GM12878 (cell line): ENCODE measurements around the gene ABHD14A. TPM values are rescaled to one million over a fixed set of nuclear protein-coding genes. Genes with fewer than 3 reads are reported as not detected.

Experiments
- ATAC-seq: fragments of 200-7000 bp; cut with Tn5 transposase; 3 replicates; pipeline ENCODE4 v1.9.1; 2020; ENCODE audit warnings: mild to moderate bottlenecking, moderate library complexity
- BruUV-seq: library from RNA; stranded (reverse); fragments of 400-500 nt; replicated peaks from 2 replicates; lab custom pipeline; 2021; lab: Mats Ljungman, UMichigan
- CTCF ChIA-PET: fragments of 300-600 bp; sonication (Branson Sonifier 250); formaldehyde crosslinking; extraction: SDS; loops from one replicate; lab custom pipeline; 2021; ENCODE audit warnings: inconsistent platforms; lab: Yijun Ruan, JAX
- POLR2A ChIA-PET: fragments of 350-600 bp; formaldehyde crosslinking; extraction: SDS; loops from one replicate; lab custom pipeline; 2021; ENCODE audit warnings: inconsistent platforms; lab: Charles Lee
- RAD21 ChIA-PET: fragments of 300-600 bp; sonication (Branson Sonifier 250); formaldehyde crosslinking; loops from one replicate; lab custom pipeline; 2023; ENCODE audit warnings: antibody characterized with exemption; ENCODE audit not compliant: unreplicated experiment; lab: Charles Lee
- SMC1A ChIA-PET: fragments of 300-600 bp; sonication (Branson Sonifier 250); formaldehyde crosslinking; loops from one replicate; lab custom pipeline; 2023; ENCODE audit not compliant: unreplicated experiment, uncharacterized antibody; lab: Charles Lee
- DNase-seq: peaks from one replicate; pipeline ENCODE4 v3.0.0-alpha.2; 2011; ENCODE audit warnings: low read depth, low spot score
- FAIRE-seq: peaks from 3 replicates; lab custom pipeline; 2011; peaks lifted over from hg19 to GRCh38; lab: Jason Lieb, UNC
- H2AFZ ChIP-seq: 2 replicates; pipeline ENCODE4 v1.6.0; 2011; ENCODE audit warnings: low read depth, low read length, control low read depth; ENCODE audit not compliant: control insufficient read depth
- H3K27ac ChIP-seq: 2 replicates; pipeline ENCODE4 v1.5.1; 2011; ENCODE audit warnings: control low read depth; ENCODE audit not compliant: control insufficient read depth, insufficient read depth
- H3K27me3 ChIP-seq, 2 experiments: replicated peaks in 1 of 2; 2 replicates each; pipeline versions ENCODE4 v1.6.0 to v1.6.1; 2011; ENCODE audit warnings: low read length in 1 of 2; ENCODE audit not compliant: control insufficient read depth in 2 of 2, insufficient read depth in 2 of 2
- H3K36me3 ChIP-seq, 2 experiments: 2 replicates each; pipeline ENCODE4 v1.5.1; 2011; ENCODE audit warnings: low read length in 1 of 2; ENCODE audit not compliant: control insufficient read depth in 2 of 2, insufficient read depth in 2 of 2
- H3K4me1 ChIP-seq: 2 replicates; pipeline ENCODE4 v1.6.1; 2011; ENCODE audit warnings: mild to moderate bottlenecking, low read length, moderate library complexity, mixed read lengths; ENCODE audit not compliant: control insufficient read depth, insufficient read depth
- H3K4me2 ChIP-seq: 2 replicates; pipeline ENCODE4 v1.6.0; 2011; ENCODE audit warnings: control low read depth; ENCODE audit not compliant: control insufficient read depth, insufficient read depth
- H3K4me3 ChIP-seq: fragments of 200-600 bp; sonication (generic); 2 replicates; pipeline ENCODE4 v1.5.1; 2016
- H3K79me2 ChIP-seq: 2 replicates; pipeline ENCODE4 v1.6.0; 2011; ENCODE audit warnings: low read length; ENCODE audit not compliant: control insufficient read depth, insufficient read depth
- H3K9ac ChIP-seq: 2 replicates; pipeline ENCODE4 v1.8.0; 2011; ENCODE audit warnings: low read length, control low read depth, mixed read lengths; ENCODE audit not compliant: control insufficient read depth, insufficient read depth
- H3K9me3 ChIP-seq: replicated peaks from 3 replicates; pipeline ENCODE4 v1.5.1; 2011; ENCODE audit warnings: mild to moderate bottlenecking, low read length; ENCODE audit not compliant: control insufficient read depth, insufficient read depth
- H4K20me1 ChIP-seq: 2 replicates; pipeline ENCODE4 v1.6.0; 2011; ENCODE audit not compliant: control insufficient read depth, insufficient read depth
- BACH1 ChIP-seq: fragments of 450-650 bp; IDR thresholded peaks from 2 replicates; pipeline ENCODE4 v1.6.1; 2017; ENCODE audit warnings: mild to moderate bottlenecking, borderline replicate concordance
- DPF2 ChIP-seq: fragments of 450-650 bp; IDR thresholded peaks from 2 replicates; pipeline ENCODE4 v1.6.1; 2017; ENCODE audit warnings: mild to moderate bottlenecking
- EP300 ChIP-seq, 2 experiments: fragments of 150-350 bp in 1 of 2; IDR thresholded peaks; 2 replicates each; pipeline ENCODE4 v1.6.1; 2011 to 2012; ENCODE audit warnings: low read depth in 2 of 2, low read length in 2 of 2, borderline replicate concordance in 1 of 2, improper control_type of control experiment in 1 of 2, inconsistent platforms in 1 of 2; ENCODE audit not compliant: control insufficient read depth in 1 of 2
- FOS ChIP-seq: IDR thresholded peaks from 3 replicates; pipeline ENCODE4 v1.6.1; 2011; ENCODE audit warnings: borderline replicate concordance; ENCODE audit not compliant: insufficient read length; ENCODE audit errors: extremely low read depth
- LARP7 ChIP-seq: fragments of 450-650 bp; IDR thresholded peaks from 2 replicates; pipeline ENCODE4 v1.6.1; 2017; ENCODE audit warnings: mild to moderate bottlenecking
- ZZZ3 ChIP-seq: IDR thresholded peaks from 2 replicates; pipeline ENCODE4 v1.6.1; 2011; ENCODE audit warnings: low read depth; ENCODE audit not compliant: control insufficient read depth, insufficient read length
- WGBS: methylation state at CpG from one replicate; pipeline ENCODE4 v1.1.6; 2016; ENCODE audit warnings: low lambda C conversion rate; ENCODE audit not compliant: insufficient replicate concordance, insufficient coverage; ENCODE audit errors: missing lambda C conversion rate; 5-methylcytosine and 5-hydroxymethylcytosine counted together
- in situ Hi-C: fragments of 300-500 bp; cut with MboI; formaldehyde crosslinking; loops from 9 replicates; pipeline ENCODE4 v1.14.3; 2018; ENCODE audit warnings: mixed read lengths
- intact Hi-C: fragments of 100-400 bp; cut with micrococcal nuclease; formaldehyde crosslinking; loops from one replicate; pipeline ENCODE4 v1.14.2; 2022; ENCODE audit not compliant: unreplicated experiment
- polyA plus RNA-seq, 11 experiments: library from polyadenylated mRNA; depleted of rRNA in 4 of 11; unstranded in 6 of 11; stranded (reverse) in 5 of 11; fragments of >200 nt; fragmentation: Nextera tagmentation in 4 of 11; fragmentation: Illumina TruSeq in 1 of 11; extraction: Ambion mirVana in 4 of 11; extraction: Trizol in 1 of 11; gene quantifications; 1 replicate in 1 of 11; 2 replicates in 10 of 11; pipeline versions ENCODE4 v1.2.1 to v1.2.3, GENCODE V29; 2011 to 2016; ENCODE audit warnings: inconsistent platforms in 2 of 11, missing spikeins in 2 of 11, low read depth in 1 of 11
- total RNA-seq, 4 experiments: library from RNA; depleted of rRNA in 3 of 4; stranded (reverse); fragments of >200 nt in 3 of 4; fragmentation: Illumina TruSeq in 1 of 4; extraction: Trizol in 1 of 4; gene quantifications; 2 replicates each; pipeline versions ENCODE4 v1.2.1 to v1.2.3, GENCODE V29; 2013 to 2021

ABHD14A gene
- total and polyA plus RNA-seq, 10 of the 15 experiments (the other 5 are each of a cell fraction or from before 2014, with no cell fraction given), result 1.2 to 27.0 (median 7.9) TPM

GRCh38 chr3:51940648-51941462 is 34.0 kb upstream of the ABHD14A start:
- H3K9me3 ChIP-seq, result no peaks in the 10 kb centered on the region
- TF ChIP-seq FOS, result no peak
- H3K36me3 ChIP-seq, result peaks cover 9 to 17% of the 10 kb centered on the region in 2 experiments; a peak in 3 of 4 replicates
- DNase-seq (no peak), FAIRE-seq (peak; percentile 23), ATAC-seq (no peak)
- ChIA-PET POLR2A (interaction anchor here (0.5 to 3.0 kb wide), 6 partner anchors 22 to 214 kb away, joined by 3 to 24 read pairs (median 6); partner anchors contain the start of genes ABHD14A, ABHD14B, ACY1 and RPL29), CTCF (interaction anchor here (0.6 to 4.8 kb wide), 20 partner anchors 14 to 555 kb away, joined by 3 to 79 read pairs (median 4); partner anchors contain the start of genes ABHD14A, ABHD14B, ACY1 and DUSP7), RAD21 (interaction anchor here (0.6 to 4.2 kb wide), 17 partner anchors 13 to 1380 kb away, joined by 3 to 34 read pairs (median 3); partner anchors contain the start of genes ABHD14A, ABHD14B, ACY1 and DUSP7), SMC1A (interaction anchor here (0.6 to 2.6 kb wide), 10 partner anchors 9 to 952 kb away, joined by 3 to 33 read pairs (median 4); partner anchors contain the start of genes ABHD14A, ABHD14B and RPL29)
- in situ Hi-C loops (no loop called here), intact Hi-C loops (no loop called here)
- 23% methylated on average over 13 of the region's 13 CpGs for WGBS
- H2AFZ ChIP-seq, result no peak overlapping the region
- H3K27ac ChIP-seq, result peak overlapping the region; percentile 65
- TSS peak; percentile 79 for BruUV-seq
- H3K4me1 ChIP-seq, result peaks cover 11% of the 10 kb centered on the region
- H3K9ac ChIP-seq, result peak overlapping the region; percentile 82
- peak overlapping the region; percentile 72 for H3K4me2 ChIP-seq
- peak overlapping the region; percentile 96 for H3K4me3 ChIP-seq
- peaks cover 32% of the 10 kb centered on the region for H3K79me2 ChIP-seq
- H3K27me3 ChIP-seq, result no peaks in the 10 kb centered on the region
- no peaks in the 10 kb centered on the region for H4K20me1 ChIP-seq

DNA sequence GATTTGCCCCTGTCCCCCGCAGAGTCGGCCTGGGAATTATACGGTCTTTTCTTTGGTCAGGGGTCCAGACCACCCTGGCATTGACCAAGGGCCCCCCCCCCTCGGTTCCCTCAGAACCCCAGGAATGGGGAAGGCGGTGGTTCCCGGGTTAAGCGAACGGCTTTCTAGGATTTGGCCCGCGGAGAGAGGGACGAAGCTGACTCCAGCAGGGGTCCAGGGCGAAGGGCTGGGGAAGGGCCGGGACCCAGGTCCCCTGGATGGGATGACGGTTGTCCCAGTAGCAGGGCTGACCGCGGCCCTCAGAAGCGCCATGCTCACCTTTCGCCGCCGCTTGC is 33.4 kb upstream of the ABHD14A start:
- in situ Hi-C loops (no loop called here), intact Hi-C loops (no loop called here)
- TF ChIP-seq LARP7 (0 out of 2 replicates have a peak, but pooled peaks have one; percentile 19), EP300 (IDR thresholded peaks at IDR 0.05; ENCODE audit: borderline replicate concordance in 1 of 2, control insufficient read depth in 1 of 2, low read depth in 2 of 2, low read length in 2 of 2) (no peak), BACH1 (0 out of 2 replicates have a peak, but pooled peaks have one; percentile 36), ZZZ3 (no peak), DPF2 (peak; percentile 40; the same call in 1 of the 2 replicates)
- POLR2A ChIA-PET, result interaction anchor here (0.5 to 3.0 kb wide), 7 partner anchors 21 to 284 kb away, joined by 3 to 24 read pairs (median 3); partner anchors contain the start of genes ABHD14A, ABHD14B, ACY1 and RPL29
- ATAC-seq (no peak), DNase-seq (no peak), FAIRE-seq (no peak)
- no peaks in the 10 kb centered on the region for H3K27me3 ChIP-seq
- RAD21 ChIA-PET, result interaction anchor here (0.6 to 4.2 kb wide), 19 partner anchors 12 to 1381 kb away, joined by 3 to 34 read pairs (median 3); partner anchors contain the start of genes ABHD14A, ABHD14B, ACY1 and DUSP7
- H3K36me3 ChIP-seq, result peaks cover 9 to 18% of the 10 kb centered on the region in 2 experiments; a peak in 3 of 4 replicates
- peaks cover 32% of the 10 kb centered on the region for H3K79me2 ChIP-seq
- no TSS peak for BruUV-seq
- H3K27ac ChIP-seq, result peak overlapping the region; percentile 65
- peak overlapping the region; percentile 40; the same call in 1 of the 2 replicates for H2AFZ ChIP-seq
- H3K9ac ChIP-seq, result peak overlapping the region; percentile 82
- peaks cover 11% of the 10 kb centered on the region for H3K4me1 ChIP-seq
- 2% methylated on average over 20 of the region's 20 CpGs for WGBS
- H3K4me3 ChIP-seq, result peak overlapping the region; percentile 96
- H3K4me2 ChIP-seq, result peak overlapping the region; percentile 72
- no peaks in the 10 kb centered on the region for H3K9me3 ChIP-seq
- SMC1A ChIA-PET, result interaction anchor here (0.6 to 2.6 kb wide), 10 partner anchors 9 to 952 kb away, joined by 3 to 33 read pairs (median 4); partner anchors contain the start of genes ABHD14A, ABHD14B and RPL29
- CTCF ChIA-PET, result interaction anchor here (0.6 to 4.8 kb wide), 22 partner anchors 13 to 556 kb away, joined by 3 to 79 read pairs (median 4); partner anchors contain the start of genes ABHD14A, ABHD14B, ACY1 and DUSP7
- no peaks in the 10 kb centered on the region for H4K20me1 ChIP-seq
